Stimulated activated CD4-positive, alpha-beta T cell treated with anti-CD3 and anti-CD28 coated beads, Interleukin-12 subunit alpha, Interleukin-12 subunit beta, amount 100 ng/mL, for 24 hours (primary cell): ENCODE results near the gene TWF1.
A peak's percentile ranks its signal among the peaks of the same experiment; 100 is the strongest.
"Not testable (repeated sequence)": the region's sequence is repeated elsewhere in the genome, so short reads cannot be mapped to it uniquely, and the experiment has no call there.

Source experiments
- DNase-seq, 2 experiments: peaks; one replicate each; pipeline ENCODE4 v3.0.0-alpha.2; 2020; ENCODE audit warnings: low read depth in 2 of 2

TWF1 gene

DNA sequence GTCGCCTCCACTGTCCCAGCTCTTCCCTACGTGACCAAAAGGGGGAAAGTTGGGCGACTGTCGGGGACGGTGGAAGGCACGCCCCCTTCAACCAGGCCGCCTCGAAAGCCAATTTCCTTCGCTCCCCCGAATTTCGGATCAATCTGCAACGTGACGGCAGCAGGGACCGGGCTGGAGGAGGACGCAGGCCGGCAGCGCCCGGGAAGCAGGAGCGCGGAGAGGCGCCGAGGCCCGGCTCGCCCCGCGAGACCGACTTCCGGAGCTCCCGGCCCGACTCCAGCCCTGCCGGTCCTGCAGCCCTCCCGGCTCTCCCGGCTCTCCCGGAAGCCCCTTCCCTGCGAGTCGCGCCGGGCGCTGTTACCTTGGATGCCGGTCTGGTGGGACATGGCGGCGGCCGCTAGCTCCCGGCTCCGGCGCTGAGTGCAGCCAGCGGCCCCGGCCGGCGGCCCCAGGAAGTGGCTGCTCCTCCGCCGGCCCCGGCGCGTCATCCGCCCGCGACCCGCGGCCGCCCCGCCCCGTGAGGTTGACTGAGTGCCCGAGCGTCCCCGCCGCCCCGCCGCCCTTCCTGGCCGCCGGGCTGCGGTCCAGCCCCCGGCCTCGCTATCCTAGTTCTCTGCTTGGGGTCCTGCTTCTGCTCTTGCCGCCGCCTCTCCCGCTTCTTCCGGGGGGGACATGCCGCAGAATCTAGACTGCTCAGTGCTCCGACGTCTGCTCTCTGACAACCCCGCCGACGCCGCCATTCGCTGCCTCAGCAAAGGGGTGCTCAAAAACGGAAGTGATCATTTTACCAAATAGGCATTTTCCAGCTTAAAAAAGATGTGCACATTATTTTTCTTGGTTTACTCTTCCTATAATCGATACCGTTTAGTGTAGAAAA is at the start of gene TWF1:
TSS of gene TWF1 (minus strand) at position 458 of the 877 bp plus-strand sequence. CDS start at position 386, 72 bp downstream.
- peak; percentile 70 to 76 for DNase-seq

DNA sequence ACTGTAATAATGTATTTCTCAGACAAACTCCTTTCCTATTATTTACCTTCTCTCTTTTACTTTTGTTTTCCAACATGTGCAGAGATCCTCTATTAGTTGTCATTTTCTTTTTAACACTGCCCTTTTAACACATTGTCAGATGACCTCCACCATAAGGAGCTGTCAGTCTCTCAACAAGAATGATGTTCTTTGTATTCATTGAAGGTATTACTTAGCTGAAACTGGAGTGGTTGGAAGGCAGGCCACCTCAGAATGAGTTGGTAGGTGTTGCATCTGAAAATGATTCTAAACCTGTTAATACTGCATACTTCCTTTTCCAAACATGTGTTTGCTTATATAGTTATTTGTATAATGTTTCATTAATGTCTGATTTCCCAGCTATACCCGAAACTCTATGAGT is 46.6 kb upstream of the TWF1 start:
- DNase-seq, result no peak

DNA sequence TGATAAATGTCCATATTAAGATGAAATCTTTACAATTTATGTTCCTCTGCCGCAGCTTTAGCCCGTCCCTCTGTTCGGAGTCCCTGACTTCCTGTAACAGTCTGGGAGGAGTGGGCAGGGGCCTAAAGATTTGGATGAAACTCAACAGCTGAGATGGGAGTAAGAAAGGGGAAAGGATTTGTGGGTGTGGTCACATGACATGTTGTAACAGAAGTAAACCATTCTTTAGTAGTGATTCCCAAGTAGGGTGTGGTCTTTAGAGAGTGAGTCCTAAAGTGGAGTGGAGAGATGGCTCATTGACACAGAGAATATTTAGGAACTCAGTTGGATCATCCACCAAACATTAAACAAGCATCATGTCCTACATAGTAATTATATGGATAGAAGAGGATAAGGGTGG is 42.7 kb upstream of the TWF1 start:
- no peak for DNase-seq

DNA sequence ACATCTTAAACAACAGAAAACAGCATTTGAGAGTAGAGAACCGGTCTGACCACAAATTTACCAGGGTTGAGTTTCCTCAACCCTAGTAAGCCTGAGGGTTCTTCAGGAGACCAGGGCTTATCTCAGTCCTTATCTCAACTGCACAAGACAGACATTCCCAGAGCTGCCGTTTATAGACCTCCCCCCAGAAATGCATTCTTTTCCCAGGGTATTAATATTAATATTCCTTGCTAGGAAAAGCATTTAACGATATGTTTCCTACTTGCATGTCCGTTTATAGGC is 42.0 kb upstream of the TWF1 start:
- DNase-seq, result no peak

DNA sequence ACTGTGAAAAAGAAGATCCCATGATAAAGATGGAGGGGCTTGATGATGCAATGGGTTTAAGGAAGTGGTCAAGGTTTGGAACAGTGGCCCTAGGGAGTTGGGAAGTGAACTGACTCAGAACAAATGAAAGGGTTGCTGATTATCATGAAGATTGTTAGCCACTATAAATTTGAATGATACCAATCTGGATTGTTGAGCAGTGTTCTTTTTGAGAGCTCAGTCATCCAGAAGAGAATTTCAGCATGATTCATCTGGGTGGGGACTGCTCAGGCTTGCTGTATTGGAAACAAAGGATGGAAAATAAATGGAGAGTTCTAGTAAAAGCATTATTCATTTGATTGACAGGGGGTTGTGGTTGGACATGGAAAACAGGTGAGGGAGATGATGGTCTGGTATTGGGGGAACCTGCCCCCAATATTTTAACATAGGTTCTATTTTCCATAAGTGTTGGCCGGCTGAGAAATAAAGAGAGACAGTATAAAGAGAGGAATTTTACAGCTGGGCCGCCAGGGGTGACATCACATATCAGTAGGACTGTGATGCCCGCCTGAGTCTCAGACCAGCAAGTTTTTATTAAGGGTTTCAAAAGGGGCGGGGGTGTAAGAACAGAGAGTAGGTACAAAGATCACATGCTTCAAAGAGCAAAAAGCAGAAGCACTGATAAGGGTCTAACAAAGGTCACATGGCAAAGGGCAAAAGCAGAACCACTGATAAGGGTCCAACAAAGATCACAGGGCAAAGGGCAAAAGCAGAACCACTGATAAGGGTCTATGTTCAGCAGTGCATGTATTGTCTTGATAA is 41.5 kb upstream of the TWF1 start:
- DNase-seq, result not testable (repeated sequence)

DNA sequence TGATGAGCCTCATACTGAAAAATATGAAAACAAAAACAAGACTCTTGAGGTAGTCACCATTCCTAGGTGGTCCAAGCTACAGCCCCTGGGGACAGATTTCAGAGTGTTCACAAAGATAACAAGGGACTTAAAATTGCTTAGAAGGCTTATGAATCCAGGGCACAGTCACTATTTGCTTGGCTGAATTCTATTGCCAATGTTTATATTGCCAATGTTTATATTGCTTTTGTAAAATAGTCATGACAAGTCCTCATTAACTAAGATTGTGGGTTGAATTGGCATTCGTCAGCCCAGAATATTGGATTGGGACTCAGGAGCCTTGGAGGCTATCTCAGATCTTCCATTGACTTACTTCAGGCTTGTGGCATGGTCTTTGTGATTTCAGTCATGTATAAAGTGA is 36.1 kb upstream of the TWF1 start:
- DNase-seq, result no peak

DNA sequence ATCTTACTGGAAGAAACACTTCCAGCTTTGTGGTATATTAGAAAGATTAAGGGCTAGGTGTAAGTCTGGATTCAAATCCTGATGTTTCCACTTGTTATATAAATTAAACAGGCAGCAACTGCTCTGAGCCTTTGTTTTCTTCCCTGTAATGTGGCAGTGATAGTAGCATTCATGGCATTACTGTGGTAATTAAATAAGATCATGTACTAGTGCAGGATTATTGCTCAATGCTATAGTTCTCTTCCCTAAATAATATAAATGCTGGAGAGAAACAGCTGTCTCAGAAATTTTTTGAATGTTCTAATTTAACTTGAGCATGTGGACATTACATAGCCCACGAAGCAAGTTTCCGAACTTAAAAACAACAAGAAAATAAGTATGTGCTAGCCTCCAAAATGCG is 35.1 kb upstream of the TWF1 start:
- DNase-seq, result no peak

DNA sequence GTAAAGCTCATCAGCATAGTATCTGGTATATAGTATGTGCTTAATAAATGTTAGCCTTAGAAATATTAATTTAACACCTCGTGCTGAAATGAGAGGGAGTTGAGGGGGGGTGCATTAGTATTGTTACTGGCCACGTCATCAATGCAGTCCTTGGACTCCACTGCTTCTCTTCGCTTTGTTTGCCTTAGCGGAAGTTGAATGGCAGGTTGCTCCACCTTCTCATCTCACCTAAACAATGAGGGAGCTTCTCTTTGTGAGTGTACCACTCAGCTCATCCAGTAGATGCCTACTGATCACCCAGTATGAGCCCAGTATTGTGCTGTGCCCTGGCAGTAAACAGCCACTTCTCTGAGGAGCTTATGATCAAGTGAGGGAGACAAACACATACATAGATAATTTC is 34.2 kb upstream of the TWF1 start:
- DNase-seq, result no peak

DNA sequence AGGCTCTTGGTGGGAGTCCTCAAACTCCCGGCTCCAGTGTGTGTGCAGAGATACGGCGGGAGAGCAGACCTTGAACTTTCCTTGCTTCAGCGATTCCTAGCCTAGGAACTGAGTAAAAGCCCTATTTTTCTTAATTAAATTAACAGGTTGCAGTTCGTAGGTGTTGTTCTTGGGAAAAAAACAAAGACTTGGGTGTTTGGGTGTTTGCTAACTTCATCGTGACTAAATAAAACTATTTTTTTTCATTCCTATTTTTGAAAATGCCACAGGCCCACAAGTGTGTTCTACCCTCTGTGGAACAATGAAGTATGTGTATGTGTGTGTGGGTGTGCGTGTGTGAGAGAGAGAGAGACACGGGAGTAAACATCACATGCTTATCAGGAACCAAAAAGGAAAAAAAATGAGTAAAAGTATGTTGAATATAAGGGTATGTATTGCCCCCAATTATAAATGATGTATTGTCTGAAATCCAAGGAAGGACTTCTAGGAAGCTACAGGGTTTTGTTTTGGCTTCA is 30.4 kb upstream of the TWF1 start:
- no peak for DNase-seq

DNA sequence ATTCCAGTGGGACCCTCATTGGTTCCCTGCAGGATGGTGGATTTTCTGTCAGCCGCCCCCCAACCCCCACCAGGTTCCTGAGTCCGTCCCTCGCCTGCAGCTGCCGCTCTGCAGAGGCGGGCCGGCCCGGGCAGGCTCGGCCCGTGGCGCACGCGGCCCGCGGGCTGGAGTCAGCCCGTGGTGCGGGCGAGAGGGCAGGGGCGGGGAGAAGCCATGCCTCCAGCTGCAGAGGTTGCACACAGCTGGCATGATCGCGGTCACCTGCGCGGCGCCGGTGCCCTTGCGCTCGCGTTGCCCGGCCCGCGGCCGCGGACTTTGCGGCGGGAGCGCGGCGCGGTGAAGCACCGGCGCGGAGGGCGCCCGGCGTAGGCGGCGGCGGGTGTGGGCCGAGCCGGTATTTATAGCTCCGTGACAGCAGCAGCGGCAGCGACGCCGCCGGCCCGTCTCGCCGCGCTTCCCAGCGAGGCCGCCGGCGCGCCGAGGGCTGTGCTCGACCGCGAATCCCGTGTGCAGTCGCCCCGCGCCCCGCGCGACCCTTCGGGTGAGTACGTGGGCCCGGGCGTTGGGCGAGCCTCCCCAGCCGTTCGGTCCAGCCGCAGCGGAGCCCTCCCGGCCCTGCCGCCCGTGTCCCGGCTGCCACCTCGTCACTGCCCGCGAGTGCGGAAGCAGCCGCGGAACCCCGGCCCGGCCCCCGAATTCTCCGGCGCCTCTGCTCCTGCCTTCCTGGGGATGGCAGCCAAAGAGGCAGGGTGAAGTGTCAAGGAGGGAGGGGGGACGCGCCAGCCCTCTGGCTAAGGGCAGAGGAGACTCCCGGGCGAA is 29.7 kb upstream of the TWF1 start, which contains the start of gene TMEM117:
TSS of gene TMEM117 (plus strand) at position 426 of the 819 bp plus-strand sequence.
- peak; percentile 38 to 42 for DNase-seq

DNA sequence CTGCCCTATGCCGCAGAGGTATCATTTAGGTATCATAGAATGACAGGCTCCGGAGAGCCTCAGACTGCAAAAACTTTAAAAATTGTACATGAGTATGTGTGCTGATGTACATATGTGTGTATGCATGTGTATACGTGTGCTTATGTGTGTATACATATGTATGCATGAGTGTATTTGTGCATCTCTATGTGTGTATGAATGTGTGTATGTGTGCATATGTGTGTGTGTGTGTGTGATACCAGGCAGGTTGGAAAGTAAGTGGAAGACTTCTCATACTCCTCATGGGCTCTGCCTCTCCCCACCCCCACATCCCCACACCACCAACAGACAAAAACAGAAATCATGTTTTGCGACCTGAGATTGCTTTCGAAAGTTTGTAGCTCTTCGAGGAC is 29.1 kb upstream of the TWF1 start:
- DNase-seq, result no peak

DNA sequence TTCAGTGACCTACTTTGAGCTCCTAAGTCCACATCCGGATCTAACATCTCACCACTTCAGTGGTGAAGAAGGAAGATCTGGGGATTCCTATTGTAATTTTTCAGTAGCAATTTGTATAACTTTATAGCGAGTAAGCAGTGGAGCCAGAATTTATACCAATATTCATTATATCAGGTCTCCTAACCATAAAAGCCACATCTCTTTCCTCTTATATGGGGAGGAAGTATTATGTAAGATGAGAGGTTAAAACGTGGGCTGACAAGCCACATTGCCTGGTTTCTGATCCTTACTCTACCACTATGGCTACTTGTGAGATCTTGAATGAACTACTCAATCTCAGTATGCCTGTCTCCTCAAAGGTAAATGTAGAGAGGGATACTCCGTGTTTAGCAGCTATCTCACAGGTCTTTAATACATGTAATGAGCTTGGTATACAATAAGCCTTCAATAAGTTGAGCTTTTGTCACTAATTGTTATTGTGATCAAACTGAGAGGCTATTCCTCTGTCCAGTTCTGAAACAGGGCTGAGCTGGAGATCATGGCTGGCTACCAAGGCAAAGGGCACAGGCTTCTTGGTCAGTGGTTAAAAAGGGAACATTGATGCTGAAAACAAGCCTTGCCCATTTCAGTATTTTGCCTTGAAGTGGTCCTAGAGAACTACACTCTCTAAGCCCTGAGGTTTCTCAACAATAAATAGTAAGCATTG is 26.5 kb upstream of the TWF1 start:
- DNase-seq, result no peak

DNA sequence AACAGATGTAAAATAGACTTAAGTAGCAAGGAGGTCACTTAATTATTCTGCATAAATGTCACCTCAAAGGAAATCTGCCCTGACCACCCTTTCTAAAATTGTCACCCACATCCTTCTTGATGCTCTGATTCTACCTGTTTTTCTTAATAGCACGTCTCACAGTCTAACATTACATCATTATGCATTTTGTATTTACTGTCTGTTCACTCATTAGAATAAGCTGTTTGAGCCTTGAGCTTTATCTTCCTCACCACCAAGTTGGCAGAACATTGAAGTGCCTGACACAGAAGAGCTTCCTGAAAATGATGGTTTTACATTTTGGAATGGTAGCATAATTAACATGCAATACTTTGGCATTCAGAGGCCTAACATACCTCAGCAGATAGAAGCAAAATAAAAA is 21.0 kb upstream of the TWF1 start:
- DNase-seq, result no peak

DNA sequence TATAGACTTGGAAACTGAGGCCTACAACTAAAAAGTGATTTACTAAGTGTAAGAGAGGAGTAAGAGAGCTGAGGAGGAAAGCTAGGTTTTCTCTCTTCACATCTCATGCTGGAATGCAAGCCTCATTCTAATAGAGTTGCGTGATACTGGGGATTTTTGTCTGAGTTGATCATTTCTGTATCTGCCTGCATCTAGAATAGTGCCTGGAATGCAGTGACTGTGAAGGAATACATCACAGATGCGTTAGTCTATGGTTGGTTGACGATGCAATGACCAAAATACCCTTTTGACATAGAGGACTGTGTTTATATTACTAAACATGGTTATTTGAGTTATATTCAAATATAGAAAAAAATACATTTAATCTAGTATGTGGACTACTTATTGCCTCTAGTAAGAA is 20.6 kb upstream of the TWF1 start:
- DNase-seq, result no peak

DNA sequence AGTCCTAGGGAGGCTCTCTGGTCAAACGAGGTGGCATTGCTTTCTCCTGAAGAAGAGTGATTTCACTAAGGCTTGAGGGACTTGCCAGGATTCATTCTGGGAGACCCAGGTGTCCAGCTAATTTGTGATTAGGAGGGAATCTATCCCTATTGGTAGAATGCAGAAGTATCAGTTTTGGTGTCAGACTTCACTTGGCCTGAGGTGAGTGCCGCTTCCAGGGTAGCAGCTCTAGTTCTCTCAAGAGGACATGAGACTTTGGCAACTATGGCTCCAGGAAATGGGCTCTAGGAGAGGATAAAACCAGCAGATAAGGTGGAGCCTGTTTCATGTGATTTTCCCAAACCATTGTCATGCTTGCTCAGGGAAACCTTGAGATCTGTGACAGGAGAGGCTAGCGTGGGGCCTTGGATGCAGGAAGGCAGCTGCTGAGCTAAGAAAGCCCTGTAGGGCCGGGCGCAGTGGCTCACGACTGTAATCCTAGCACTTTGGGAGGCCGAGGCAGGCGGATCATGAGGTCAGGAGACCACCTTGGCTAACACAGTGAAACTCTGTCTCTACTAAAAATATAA is 18.2 kb upstream of the TWF1 start:
- DNase-seq, result no peak

DNA sequence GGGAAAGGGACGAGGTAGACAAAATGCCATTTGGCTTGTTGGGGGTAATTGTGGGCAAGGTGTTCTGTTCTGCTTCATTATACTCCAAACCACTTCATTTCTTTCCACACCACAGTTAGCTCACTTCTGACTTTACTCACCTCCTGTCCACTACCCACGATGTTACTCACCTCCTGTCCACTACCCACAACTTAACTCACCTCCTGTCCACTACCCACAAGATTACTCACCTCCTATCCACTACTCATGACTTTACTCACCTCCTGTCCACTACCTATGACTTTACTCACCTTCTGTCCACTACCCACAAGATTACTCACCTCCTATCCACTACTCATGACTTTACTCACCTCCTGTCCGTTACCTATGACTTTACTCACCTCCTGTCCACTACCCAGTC is 10.1 kb upstream of the TWF1 start:
- DNase-seq, result no peak

DNA sequence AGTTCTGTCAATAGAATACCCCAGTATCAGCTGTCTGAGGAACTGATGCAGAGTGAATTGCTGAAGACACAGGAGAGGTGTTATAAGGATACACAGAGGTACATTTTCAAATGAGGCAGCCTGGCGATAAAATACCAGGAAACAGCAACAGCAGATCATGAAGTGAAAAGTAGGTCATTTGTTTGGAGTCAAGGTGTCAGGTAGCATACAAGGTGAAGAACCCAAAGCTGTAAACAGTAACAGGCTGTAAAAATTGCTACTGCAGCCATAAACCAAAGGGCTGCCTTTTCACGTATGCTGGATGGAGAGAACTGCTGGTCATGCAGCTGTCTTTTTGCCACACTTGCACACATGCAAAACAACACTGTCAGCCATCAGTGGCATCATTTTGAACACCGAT is 9.3 kb upstream of the TWF1 start:
- DNase-seq, result no peak

DNA sequence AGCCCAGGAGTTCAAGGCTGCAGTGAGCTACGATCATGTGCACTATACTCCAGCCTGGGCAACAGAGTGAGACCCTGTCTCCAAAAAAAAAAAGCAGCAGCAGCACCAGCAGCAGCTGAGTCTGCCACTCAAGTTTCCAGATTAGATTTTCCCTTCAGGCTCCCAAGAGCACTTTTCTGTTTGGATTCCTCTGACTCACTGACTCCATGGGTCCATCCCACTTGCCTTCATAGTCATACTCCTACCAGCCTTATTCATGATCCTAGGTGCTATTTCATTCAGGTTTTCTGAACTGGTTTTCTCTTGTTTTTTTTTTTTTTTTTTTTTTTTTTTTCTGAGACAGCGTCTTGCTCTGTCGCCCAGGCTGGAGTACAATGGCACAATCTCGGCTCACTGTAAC is 6.8 kb upstream of the TWF1 start:
- DNase-seq, result no peak

DNA sequence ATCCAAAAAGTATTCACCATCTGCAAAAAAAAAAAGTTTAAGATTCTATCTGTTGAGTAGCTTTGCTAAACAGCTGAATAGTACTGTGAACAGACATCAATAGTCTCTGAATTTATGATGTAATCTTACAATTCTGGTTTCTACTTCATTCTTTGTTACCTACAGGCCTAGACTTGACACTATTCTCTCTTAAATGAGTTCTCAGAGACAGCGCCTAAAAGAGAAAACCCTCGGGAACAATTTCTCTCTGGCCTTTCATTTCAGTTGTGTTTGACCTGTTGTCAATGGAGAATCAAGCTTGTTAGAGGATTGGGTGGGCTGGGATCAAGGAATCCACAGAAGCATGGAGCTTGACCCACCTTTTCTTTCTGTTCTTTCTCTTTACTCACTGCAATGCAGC is 5.9 kb upstream of the TWF1 start:
- DNase-seq, result no peak

DNA sequence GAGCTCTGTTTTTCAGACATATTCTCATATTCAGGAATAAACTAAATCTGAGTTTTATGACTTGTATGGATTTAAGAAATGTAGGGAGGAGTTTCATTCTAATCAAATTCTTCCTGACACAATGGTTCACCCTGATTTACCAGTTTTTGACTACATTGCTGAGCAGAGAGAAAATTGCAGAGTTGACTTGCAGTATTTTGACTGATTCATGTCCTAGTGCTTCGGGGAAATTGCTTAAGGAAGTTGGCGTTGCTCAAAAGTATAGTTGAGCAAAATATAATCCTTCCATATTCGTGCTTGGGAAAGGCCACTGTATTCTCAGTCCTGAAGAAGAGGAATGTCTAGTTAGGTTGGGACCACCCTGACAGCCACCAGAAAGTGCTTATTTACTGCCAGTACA is 1.3 kb upstream of the TWF1 start:
- no peak for DNase-seq

DNA sequence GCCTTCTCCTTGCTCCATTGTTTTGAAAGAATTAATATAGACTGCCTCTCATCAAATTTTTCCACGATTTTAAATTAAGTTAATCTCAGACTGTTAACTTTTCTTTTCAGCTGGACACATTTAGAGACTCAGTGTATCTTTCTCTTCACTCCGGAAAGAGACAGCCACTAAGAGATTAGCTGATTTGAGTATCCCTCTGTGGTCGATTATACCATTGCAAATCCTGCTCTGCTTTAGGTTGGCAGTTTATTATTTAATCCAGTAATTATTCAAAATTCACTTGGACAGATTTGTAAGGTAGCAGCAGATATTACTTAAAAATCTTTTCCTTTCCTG is 588 bp upstream of the TWF1 start:
- no peak for DNase-seq
